GM21576 (cell line): ENCODE data around the gene COL16A1.
"Not testable (repeated sequence)": the region's sequence is repeated elsewhere in the genome, so short reads cannot be mapped to it uniquely, and the experiment has no call there.

Experiments used
- ATAC-seq: cut with Tn5 transposase; IDR thresholded peaks from one replicate; pipeline ENCODE4 v1.9.1; 2021; ENCODE audit warnings: mild to moderate bottlenecking, moderate library complexity; ENCODE audit not compliant: unreplicated experiment

Gene COL16A1

GRCh38 chr1:31707711-31708110 is 3.9 kb upstream of the COL16A1 start:
- no peak for ATAC-seq

- not testable (repeated sequence) for ATAC-seq
Measured at GRCh38 chr1:31707059-31707600, 3.3 kb upstream of the COL16A1 start.

- no peak for ATAC-seq
Measured at GRCh38 chr1:31706384-31707058, 2.7 kb upstream of the COL16A1 start.

GRCh38 chr1:31705080-31705866 is 1.5 kb upstream of the COL16A1 start:
- no peak for ATAC-seq

GRCh38 chr1:31704271-31705079 is 658 bp upstream of the COL16A1 start:
- no peak for ATAC-seq

- no peak for ATAC-seq
Measured at GRCh38 chr1:31702836-31703404, 897 bp downstream of the COL16A1 start.

GRCh38 chr1:31701091-31701736 is 2.6 kb downstream of the COL16A1 start:
- no peak for ATAC-seq

- ATAC-seq = no peak
Measured at GRCh38 chr1:31700468-31701090, 3.2 kb downstream of the COL16A1 start.

GRCh38 chr1:31699341-31699891 is 4.4 kb downstream of the COL16A1 start:
- no peak for ATAC-seq

- ATAC-seq = no peak
Measured at GRCh38 chr1:31697369-31697984, 6.3 kb downstream of the COL16A1 start.

- no peak for ATAC-seq
Measured at GRCh38 chr1:31696242-31696641, 7.6 kb downstream of the COL16A1 start.

GRCh38 chr1:31695327-31695726 is 8.5 kb downstream of the COL16A1 start:
- no peak for ATAC-seq

- no peak for ATAC-seq
Measured at GRCh38 chr1:31694964-31695313, 8.9 kb downstream of the COL16A1 start.

- no peak for ATAC-seq
Measured at GRCh38 chr1:31694069-31694963, 9.5 kb downstream of the COL16A1 start.

GRCh38 chr1:31693231-31693630 is 10.6 kb downstream of the COL16A1 start:
- no peak for ATAC-seq

- no peak for ATAC-seq
Measured at GRCh38 chr1:31691951-31692350, 11.9 kb downstream of the COL16A1 start.

GRCh38 chr1:31691446-31691845 is 12.4 kb downstream of the COL16A1 start:
- no peak for ATAC-seq

- no peak for ATAC-seq
Measured at GRCh38 chr1:31690921-31691320, 12.9 kb downstream of the COL16A1 start.
